Activated CD4-positive, alpha-beta T cell treated with anti-CD3 and anti-CD28 coated beads for 4 hours (primary cell): ENCODE measurements around the gene PDE10A.
"Not testable (repeated sequence)": the region's sequence is repeated elsewhere in the genome, so short reads cannot be mapped to it uniquely, and the experiment has no call there.

Source experiments
- DNase-seq, 2 donors: peaks; one replicate each; pipeline ENCODE4 v3.0.0-alpha.2; 2020

PDE10A gene

GRCh38 chr6:165580136-165580535 is 82.9 kb downstream of the PDE10A start:
- no peak for DNase-seq

- DNase-seq = no peak
Measured at GRCh38 chr6:165579151-165579550, 83.9 kb downstream of the PDE10A start.

- no peak for DNase-seq
Measured at GRCh38 chr6:165577556-165577955, 85.5 kb downstream of the PDE10A start.

- DNase-seq = no peak
Measured at GRCh38 chr6:165575158-165575549, 87.9 kb downstream of the PDE10A start.

- DNase-seq = no peak
Measured at GRCh38 chr6:165574220-165575157, 88.6 kb downstream of the PDE10A start.

GRCh38 chr6:165573671-165574070 is 89.4 kb downstream of the PDE10A start:
- DNase-seq = no peak

- DNase-seq = no peak
Measured at GRCh38 chr6:165571721-165572132, 91.3 kb downstream of the PDE10A start.

- DNase-seq = no peak
Measured at GRCh38 chr6:165571068-165571682, 91.9 kb downstream of the PDE10A start.

- DNase-seq = no peak
Measured at GRCh38 chr6:165568326-165568725, 94.7 kb downstream of the PDE10A start.

- no peak for DNase-seq
Measured at GRCh38 chr6:165566088-165566828, 96.8 kb downstream of the PDE10A start.

GRCh38 chr6:165562421-165563090 is 100.5 kb downstream of the PDE10A start:
- no peak for DNase-seq

- no peak for DNase-seq
Measured at GRCh38 chr6:165559632-165560031, 103.4 kb downstream of the PDE10A start.

GRCh38 chr6:165558097-165558496 is 104.9 kb downstream of the PDE10A start:
- DNase-seq = not testable (repeated sequence)

- DNase-seq = no peak
Measured at GRCh38 chr6:165557674-165558073, 105.4 kb downstream of the PDE10A start.

GRCh38 chr6:165556116-165556843 is 106.8 kb downstream of the PDE10A start:
- no peak for DNase-seq

- DNase-seq = not testable (repeated sequence)
Measured at GRCh38 chr6:165554644-165555043, 108.4 kb downstream of the PDE10A start.

- no peak for DNase-seq
Measured at GRCh38 chr6:165552248-165552736, 110.7 kb downstream of the PDE10A start.

GRCh38 chr6:165551828-165552227 is 111.2 kb downstream of the PDE10A start:
- no peak for DNase-seq

- DNase-seq = no peak
Measured at GRCh38 chr6:165548450-165548849, 114.6 kb downstream of the PDE10A start.

- no peak for DNase-seq
Measured at GRCh38 chr6:165545806-165546205, 117.2 kb downstream of the PDE10A start.

GRCh38 chr6:165543781-165544180 is 119.3 kb downstream of the PDE10A start:
- no peak for DNase-seq

- no peak for DNase-seq
Measured at GRCh38 chr6:165536911-165537310, 126.1 kb downstream of the PDE10A start.
